Measurements from ENCODE around the gene FAM24B.

FAM24B gene

GRCh38 chr10:122882766-122883165 lies 3.4 kb upstream of the FAM24B start:
- ATAC-seq: no peak
- TF ChIP-seq TSHZ2 (CRISPR knock-in tag; IDR thresholded peaks at IDR 0.05) (no peak), ESRRG (CRISPR knock-in tag; IDR thresholded peaks at IDR 0.05) (no peak)

GRCh38 chr10:122878799-122879338 lies 512 bp downstream of the FAM24B start:
- TF ChIP-seq TSHZ2 (CRISPR knock-in tag; IDR thresholded peaks at IDR 0.05): no peak
- TF ChIP-seq CREB5 (CRISPR knock-in tag; IDR thresholded peaks at IDR 0.05; ENCODE audit: low read depth): no peak
- TF ChIP-seq SNAI2 (CRISPR knock-in tag; IDR thresholded peaks at IDR 0.05): no peak
- no peak for TF ChIP-seq ZNF565 (CRISPR knock-in tag; conservative IDR thresholded peaks at IDR 0.05; ENCODE audit: low read depth)
- TF ChIP-seq PATZ1 (CRISPR knock-in tag; IDR thresholded peaks at IDR 0.05; ENCODE audit: borderline replicate concordance): no peak
- no peak for TF ChIP-seq CSRNP3 (CRISPR knock-in tag; IDR thresholded peaks at IDR 0.05)
- TF ChIP-seq GLIS3 (CRISPR knock-in tag; IDR thresholded peaks at IDR 0.05): no peak
- no peak for TF ChIP-seq BACH2 (CRISPR knock-in tag; IDR thresholded peaks at IDR 0.05; ENCODE audit: borderline replicate concordance)
- TF ChIP-seq POU6F1 (CRISPR knock-in tag; IDR thresholded peaks at IDR 0.05; ENCODE audit: borderline replicate concordance, low read depth): no peak
- TF ChIP-seq OSR1 (CRISPR knock-in tag; IDR thresholded peaks at IDR 0.05): no peak
- no peak for TF ChIP-seq ISL1 (CRISPR knock-in tag; IDR thresholded peaks at IDR 0.05)
- ATAC-seq: peak; percentile 53

- no peak for ATAC-seq
- TF ChIP-seq POU6F1 (CRISPR knock-in tag; IDR thresholded peaks at IDR 0.05; ENCODE audit: borderline replicate concordance, low read depth) (no peak), GLIS3 (CRISPR knock-in tag; IDR thresholded peaks at IDR 0.05) (no peak), CSRNP3 (CRISPR knock-in tag; IDR thresholded peaks at IDR 0.05) (no peak), ESRRG (CRISPR knock-in tag; IDR thresholded peaks at IDR 0.05) (no peak), ZNF565 (CRISPR knock-in tag; conservative IDR thresholded peaks at IDR 0.05; ENCODE audit: low read depth) (no peak), CSDC2 (CRISPR knock-in tag; IDR thresholded peaks at IDR 0.05) (no peak), TCF4 (CRISPR knock-in tag; IDR thresholded peaks at IDR 0.05; ENCODE audit: borderline replicate concordance) (no peak), PPARA (CRISPR knock-in tag; IDR thresholded peaks at IDR 0.05; ENCODE audit: borderline replicate concordance) (no peak), TOX (CRISPR knock-in tag; IDR thresholded peaks at IDR 0.05; ENCODE audit: borderline replicate concordance) (no peak), BACH2 (CRISPR knock-in tag; IDR thresholded peaks at IDR 0.05; ENCODE audit: borderline replicate concordance) (no peak), RARB (CRISPR knock-in tag; IDR thresholded peaks at IDR 0.05) (no peak), ZNF70 (CRISPR knock-in tag; IDR thresholded peaks at IDR 0.05) (no peak), OSR1 (CRISPR knock-in tag; IDR thresholded peaks at IDR 0.05) (no peak), ZNF8 (CRISPR knock-in tag; IDR thresholded peaks at IDR 0.05) (no peak), ARNTL (CRISPR knock-in tag; IDR thresholded peaks at IDR 0.05; ENCODE audit: borderline replicate concordance, low read depth) (no peak), ZC3H10 (CRISPR knock-in tag; IDR thresholded peaks at IDR 0.05) (no peak)
These were observed 2.1 kb downstream of the FAM24B start for GRCh38 chr10:122877264-122877663.

Measured in SK-N-SH treated with all-trans-retinoic acid at 6 μM for 48 hours (cell line).